WERI-Rb-1 (cell line): ENCODE results near the gene PSMD2.

Experiments
- DNase-seq: peaks from one replicate; pipeline ENCODE4 v3.0.0-alpha.2; 2020
- H3K27ac ChIP-seq: fragments of 250-450 bp; sonication (Bioruptor Pico); 2 replicates; pipeline ENCODE4 v1.5.1; 2020; ENCODE audit warnings: mild to moderate bottlenecking, moderate library complexity
- H3K27me3 ChIP-seq: fragments of 250-450 bp; sonication (Bioruptor Pico); 2 replicates; pipeline ENCODE4 v1.5.1; 2021; ENCODE audit warnings: mild to moderate bottlenecking, low read depth, moderate library complexity; ENCODE audit not compliant: insufficient read depth, severe bottlenecking
- H3K36me3 ChIP-seq: fragments of 250-450 bp; sonication (Bioruptor Pico); 2 replicates; pipeline ENCODE4 v1.5.1; 2020; ENCODE audit warnings: mild to moderate bottlenecking, moderate library complexity
- H3K4me3 ChIP-seq: 2 replicates; pipeline ENCODE4 v1.5.1; 2011; ENCODE audit warnings: low read depth, mild to moderate bottlenecking, control low read depth, low read length
- H3K9me3 ChIP-seq: fragments of 250-450 bp; sonication (Bioruptor Pico); 2 replicates; pipeline ENCODE4 v1.5.1; 2021; ENCODE audit warnings: mild to moderate bottlenecking, moderate library complexity; ENCODE audit not compliant: severe bottlenecking
- TF ChIP-seq, protein P1 (sequence below): IDR thresholded peaks from 2 replicates; pipeline ENCODE4 v1.5.1; 2011; ENCODE audit warnings: low read depth, mild to moderate bottlenecking, control low read depth, inconsistent platforms, low read length

Gene PSMD2

DNA sequence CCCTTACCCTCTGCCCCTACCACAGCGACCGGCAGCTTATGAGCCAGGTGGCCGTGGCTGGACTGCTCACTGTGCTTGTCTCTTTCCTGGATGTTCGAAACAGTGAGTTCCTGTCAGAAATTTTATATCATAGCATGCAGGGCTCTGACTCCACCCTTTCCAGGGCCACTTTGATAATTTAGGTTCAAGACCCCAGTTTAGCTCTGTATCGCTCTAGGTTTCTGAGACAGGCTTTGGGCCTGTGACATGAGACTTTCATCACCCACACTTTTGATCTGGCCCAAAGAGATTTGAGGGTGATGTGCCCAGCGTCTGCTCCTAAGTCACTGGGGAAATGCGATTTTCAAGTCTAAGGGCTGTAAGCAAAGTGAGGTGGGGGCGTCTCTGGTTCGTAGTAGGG, 8.9 kb downstream of the PSMD2 start:
- Histone ChIP-seq H3K27ac (no peak overlapping the region), H3K27me3 (no peaks in the 10 kb centered on the region), H3K36me3 (peaks cover 62% of the 10 kb centered on the region), H3K9me3 (no peaks in the 10 kb centered on the region), H3K4me3 (no peak overlapping the region)
- DNase-seq, result no peak
- TF ChIP-seq, protein P1, sequence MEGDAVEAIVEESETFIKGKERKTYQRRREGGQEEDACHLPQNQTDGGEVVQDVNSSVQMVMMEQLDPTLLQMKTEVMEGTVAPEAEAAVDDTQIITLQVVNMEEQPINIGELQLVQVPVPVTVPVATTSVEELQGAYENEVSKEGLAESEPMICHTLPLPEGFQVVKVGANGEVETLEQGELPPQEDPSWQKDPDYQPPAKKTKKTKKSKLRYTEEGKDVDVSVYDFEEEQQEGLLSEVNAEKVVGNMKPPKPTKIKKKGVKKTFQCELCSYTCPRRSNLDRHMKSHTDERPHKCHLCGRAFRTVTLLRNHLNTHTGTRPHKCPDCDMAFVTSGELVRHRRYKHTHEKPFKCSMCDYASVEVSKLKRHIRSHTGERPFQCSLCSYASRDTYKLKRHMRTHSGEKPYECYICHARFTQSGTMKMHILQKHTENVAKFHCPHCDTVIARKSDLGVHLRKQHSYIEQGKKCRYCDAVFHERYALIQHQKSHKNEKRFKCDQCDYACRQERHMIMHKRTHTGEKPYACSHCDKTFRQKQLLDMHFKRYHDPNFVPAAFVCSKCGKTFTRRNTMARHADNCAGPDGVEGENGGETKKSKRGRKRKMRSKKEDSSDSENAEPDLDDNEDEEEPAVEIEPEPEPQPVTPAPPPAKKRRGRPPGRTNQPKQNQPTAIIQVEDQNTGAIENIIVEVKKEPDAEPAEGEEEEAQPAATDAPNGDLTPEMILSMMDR, result no peak

GRCh38 chr3:184308744-184309143, 9.7 kb downstream of the PSMD2 start:
- H3K27me3 ChIP-seq, result no peaks in the 10 kb centered on the region
- no peaks in the 10 kb centered on the region for H3K9me3 ChIP-seq
- H3K27ac ChIP-seq, result no peak overlapping the region
- TF ChIP-seq, protein P1, result no peak
- H3K4me3 ChIP-seq, result no peak overlapping the region
- H3K36me3 ChIP-seq, result peaks cover 53% of the 10 kb centered on the region
- DNase-seq, result no peak

GRCh38 chr3:184311633-184312032, 12.6 kb downstream of the PSMD2 start:
- no peaks in the 10 kb centered on the region for H3K27me3 ChIP-seq
- H3K4me3 ChIP-seq, result no peak overlapping the region
- H3K9me3 ChIP-seq, result no peaks in the 10 kb centered on the region
- DNase-seq, result no peak
- peaks cover 36% of the 10 kb centered on the region for H3K36me3 ChIP-seq
- H3K27ac ChIP-seq, result no peak overlapping the region
- TF ChIP-seq, protein P1, result no peak

DNA sequence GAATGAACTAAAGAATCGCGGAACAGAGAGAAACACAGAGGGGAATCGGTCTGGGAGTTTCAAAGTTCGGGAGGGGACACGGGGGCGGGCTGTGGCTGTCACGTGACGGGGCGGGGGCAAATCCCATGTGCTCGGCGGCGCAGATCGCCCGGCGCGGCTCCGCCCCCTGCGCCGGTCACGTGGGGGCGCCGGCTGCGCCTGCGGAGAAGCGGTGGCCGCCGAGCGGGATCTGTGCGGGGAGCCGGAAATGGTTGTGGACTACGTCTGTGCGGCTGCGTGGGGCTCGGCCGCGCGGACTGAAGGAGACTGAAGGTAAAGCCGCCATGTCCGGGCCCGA, 15.3 kb downstream of the PSMD2 start, which contains the start of gene EIF4G1:
Gene EIF4G1 (plus strand): TSS at position 244 of the 337 bp plus-strand sequence. CDS start 1,191 bp downstream, outside the sequence.
- Histone ChIP-seq H3K36me3 (peaks cover 39% of the 10 kb centered on the region), H3K4me3 (peak within 1 kb of the TSS; percentile 65), H3K27me3 (no peaks in the 10 kb centered on the region), H3K9me3 (no peaks in the 10 kb centered on the region), H3K27ac (peak within 1 kb of the TSS; percentile 93)
- DNase-seq, result peak; percentile 95
- TF ChIP-seq, protein P1, result no peak

DNA sequence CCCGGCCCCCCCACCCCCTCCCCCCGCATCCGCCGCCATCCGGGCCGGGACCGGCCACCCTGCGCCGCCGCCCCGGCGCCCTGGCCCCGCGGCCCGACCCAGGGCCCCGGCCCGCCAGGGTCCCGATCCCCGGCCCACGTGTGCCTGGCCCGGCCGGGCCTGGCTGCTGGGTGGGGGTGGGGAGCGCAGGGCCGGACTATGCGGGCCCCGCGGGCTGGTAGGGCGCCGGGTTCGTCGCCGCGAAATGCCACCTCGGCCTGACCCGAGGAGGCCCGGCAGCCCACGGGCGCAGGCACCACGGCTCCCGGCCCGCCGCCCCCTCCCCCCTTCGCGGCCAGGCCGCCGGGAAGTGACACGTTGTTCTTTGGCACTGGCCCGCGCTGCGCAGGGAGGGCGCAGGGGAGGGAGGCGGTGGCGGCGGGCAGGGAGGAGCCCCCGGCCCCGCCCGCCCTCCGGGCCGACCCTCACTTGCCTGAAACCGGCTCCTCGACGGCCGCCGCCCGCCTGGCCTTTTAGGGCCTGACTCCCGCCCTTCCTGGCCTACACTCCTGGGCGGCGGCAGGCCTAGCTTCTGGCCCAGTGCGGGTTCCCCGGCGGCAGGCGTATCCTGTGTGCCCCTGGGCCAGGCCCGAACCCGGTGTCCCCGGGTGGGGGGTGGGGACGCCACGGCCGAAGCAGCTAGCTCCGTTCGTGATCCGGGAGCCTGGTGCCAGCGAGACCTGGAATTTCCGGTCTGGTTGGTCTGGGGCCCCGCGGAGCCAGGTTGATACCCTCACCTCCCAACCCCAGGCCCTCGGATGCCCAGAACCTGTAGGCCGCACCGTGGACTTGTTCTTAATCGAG, 15.9 kb downstream of the PSMD2 start:
- TF ChIP-seq, protein P1, result no peak
- Histone ChIP-seq H3K27me3 (no peaks in the 10 kb centered on the region), H3K9me3 (no peaks in the 10 kb centered on the region), H3K4me3 (peak overlapping the region; percentile 65), H3K36me3 (peaks cover 43% of the 10 kb centered on the region), H3K27ac (peak overlapping the region; percentile 93)
- peak; percentile 52 for DNase-seq

DNA sequence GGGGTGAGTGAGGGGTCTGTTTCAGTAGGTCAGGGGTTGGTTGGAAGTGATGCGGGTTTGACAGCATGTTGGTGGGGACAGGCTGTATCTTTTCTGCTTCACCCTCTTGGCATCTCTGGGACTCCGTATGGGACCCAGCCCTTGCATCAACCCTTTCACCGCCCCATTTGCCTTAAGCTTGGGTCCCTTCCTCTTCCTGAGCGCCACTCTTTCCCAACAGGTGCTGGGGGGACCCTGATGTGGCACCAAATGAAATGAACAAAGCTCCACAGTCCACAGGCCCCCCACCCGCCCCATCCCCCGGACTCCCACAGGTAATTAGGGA, 16.5 kb downstream of the PSMD2 start:
- Histone ChIP-seq H3K4me3 (peak overlapping the region; percentile 65), H3K36me3 (peaks cover 48% of the 10 kb centered on the region), H3K9me3 (no peaks in the 10 kb centered on the region), H3K27ac (peak overlapping the region; percentile 93), H3K27me3 (no peaks in the 10 kb centered on the region)
- TF ChIP-seq, protein P1, result no peak
- no peak for DNase-seq
